GM23338 (cell line): ENCODE results near the gene JAKMIP1.

Experiments used
- JUNB ChIP-seq: IDR thresholded peaks from one replicate; pipeline ENCODE4 v1.6.1; 2016; ENCODE audit warnings: antibody characterized with exemption; ENCODE audit not compliant: unreplicated experiment
- POLR2AphosphoS5 ChIP-seq: IDR thresholded peaks from 2 replicates; pipeline ENCODE4 v1.6.1; 2016; ENCODE audit warnings: antibody characterized with exemption, low read depth
- TF ChIP-seq, protein P1 (sequence below), 2 experiments: fragments of 200-600 bp in 1 of 2; sonication (generic) in 1 of 2; conservative IDR thresholded peaks; 2 replicates each; pipeline versions ENCODE4 v1.5.1 to v1.6.1; 2016 to 2017; ENCODE audit warnings: antibody characterized with exemption in 2 of 2, low read depth in 2 of 2, mild to moderate bottlenecking in 2 of 2, moderate library complexity in 1 of 2

GRCh38 chr4:6125103-6125651 lies 75.2 kb downstream of the JAKMIP1 start:
- TF ChIP-seq, protein P1, sequence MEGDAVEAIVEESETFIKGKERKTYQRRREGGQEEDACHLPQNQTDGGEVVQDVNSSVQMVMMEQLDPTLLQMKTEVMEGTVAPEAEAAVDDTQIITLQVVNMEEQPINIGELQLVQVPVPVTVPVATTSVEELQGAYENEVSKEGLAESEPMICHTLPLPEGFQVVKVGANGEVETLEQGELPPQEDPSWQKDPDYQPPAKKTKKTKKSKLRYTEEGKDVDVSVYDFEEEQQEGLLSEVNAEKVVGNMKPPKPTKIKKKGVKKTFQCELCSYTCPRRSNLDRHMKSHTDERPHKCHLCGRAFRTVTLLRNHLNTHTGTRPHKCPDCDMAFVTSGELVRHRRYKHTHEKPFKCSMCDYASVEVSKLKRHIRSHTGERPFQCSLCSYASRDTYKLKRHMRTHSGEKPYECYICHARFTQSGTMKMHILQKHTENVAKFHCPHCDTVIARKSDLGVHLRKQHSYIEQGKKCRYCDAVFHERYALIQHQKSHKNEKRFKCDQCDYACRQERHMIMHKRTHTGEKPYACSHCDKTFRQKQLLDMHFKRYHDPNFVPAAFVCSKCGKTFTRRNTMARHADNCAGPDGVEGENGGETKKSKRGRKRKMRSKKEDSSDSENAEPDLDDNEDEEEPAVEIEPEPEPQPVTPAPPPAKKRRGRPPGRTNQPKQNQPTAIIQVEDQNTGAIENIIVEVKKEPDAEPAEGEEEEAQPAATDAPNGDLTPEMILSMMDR (conservative IDR thresholded peaks at IDR 0.05; ENCODE audit: low read depth in 2 of 2) = no peak
- TF ChIP-seq POLR2AphosphoS5 (no peak), JUNB (no peak)
